ENCODE results near the gene NGF. TPM values are rescaled to one million over a fixed set of nuclear protein-coding genes. Genes with fewer than 3 reads are reported as not detected.
"Not testable (repeated sequence)": the region's sequence is repeated elsewhere in the genome, so short reads cannot be mapped to it uniquely, and the experiment has no call there.

NGF gene
- total RNA-seq (0.14 and 0.48 TPM in 2 replicates), polyA plus RNA-seq (1.00 TPM in 1 of 2 replicates, not detected in the other)

DNA sequence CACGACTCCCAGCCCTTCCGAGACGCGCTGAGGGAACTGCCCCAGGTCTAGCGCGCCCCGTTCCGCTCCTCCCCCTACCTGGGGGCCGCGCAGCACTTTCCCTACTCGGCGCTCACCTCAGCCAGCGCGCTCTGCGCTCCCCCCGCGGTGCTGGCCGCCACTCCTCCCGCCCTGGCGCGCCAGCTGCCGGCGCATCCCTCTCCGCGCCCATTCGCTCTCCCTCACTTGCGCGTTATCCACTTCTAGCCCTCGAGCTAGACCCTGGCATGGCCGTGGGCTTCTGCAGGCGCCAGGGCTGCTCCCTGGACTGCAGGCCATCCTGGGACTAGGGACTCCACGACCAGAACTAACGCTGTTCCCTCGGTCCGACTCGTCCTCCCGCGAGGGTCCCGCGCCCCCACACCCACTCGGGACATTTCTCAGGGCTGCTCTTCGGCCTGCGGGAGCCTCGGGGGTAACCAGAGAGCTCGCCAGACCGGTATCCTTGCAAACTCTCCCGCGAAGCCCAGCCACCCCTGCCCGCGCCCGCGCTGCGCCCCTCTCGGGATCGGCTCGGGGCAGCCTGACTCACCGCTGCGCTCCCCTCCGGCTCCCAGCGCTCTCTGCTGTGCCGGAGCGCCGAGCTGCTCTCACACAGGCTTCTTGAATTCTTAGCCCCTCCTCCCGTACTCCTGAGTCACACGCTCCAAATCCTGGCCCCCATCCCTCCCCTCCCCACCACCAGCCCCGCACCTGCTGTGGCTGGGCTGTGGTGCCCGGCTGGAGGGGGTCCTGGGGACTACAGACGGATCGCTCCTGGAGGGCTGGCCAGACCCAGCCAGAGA lies at the start of gene NGF:
NGF (minus strand) TSS at position 617 of the 824 bp plus-strand sequence. CDS start 51,454 bp downstream, outside the sequence.
- TF ChIP-seq, protein P1, sequence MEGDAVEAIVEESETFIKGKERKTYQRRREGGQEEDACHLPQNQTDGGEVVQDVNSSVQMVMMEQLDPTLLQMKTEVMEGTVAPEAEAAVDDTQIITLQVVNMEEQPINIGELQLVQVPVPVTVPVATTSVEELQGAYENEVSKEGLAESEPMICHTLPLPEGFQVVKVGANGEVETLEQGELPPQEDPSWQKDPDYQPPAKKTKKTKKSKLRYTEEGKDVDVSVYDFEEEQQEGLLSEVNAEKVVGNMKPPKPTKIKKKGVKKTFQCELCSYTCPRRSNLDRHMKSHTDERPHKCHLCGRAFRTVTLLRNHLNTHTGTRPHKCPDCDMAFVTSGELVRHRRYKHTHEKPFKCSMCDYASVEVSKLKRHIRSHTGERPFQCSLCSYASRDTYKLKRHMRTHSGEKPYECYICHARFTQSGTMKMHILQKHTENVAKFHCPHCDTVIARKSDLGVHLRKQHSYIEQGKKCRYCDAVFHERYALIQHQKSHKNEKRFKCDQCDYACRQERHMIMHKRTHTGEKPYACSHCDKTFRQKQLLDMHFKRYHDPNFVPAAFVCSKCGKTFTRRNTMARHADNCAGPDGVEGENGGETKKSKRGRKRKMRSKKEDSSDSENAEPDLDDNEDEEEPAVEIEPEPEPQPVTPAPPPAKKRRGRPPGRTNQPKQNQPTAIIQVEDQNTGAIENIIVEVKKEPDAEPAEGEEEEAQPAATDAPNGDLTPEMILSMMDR (IDR thresholded peaks at IDR 0.05; ENCODE audit: low read depth, low read length) = no peak

DNA sequence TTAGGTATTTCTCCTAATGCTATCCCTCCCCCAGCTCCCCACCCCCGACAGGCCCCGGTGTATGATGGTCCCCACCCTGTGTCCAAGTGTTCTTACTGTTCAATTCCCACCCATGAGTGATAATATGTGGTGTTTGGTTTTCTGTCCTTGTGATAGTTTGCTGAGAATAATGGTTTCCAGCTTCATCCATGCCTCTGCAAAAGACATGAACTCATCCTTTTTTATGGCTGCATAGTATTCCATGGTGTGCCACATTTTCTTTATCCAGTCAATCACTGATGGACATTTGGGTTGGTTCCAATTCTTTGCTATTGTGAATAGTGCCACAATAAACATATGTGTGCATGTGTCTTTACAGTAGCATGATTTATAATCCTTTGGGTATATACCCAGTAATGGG lies 45.4 kb upstream of the NGF start:
- not testable (repeated sequence) for H3K4me1 ChIP-seq (ENCODE audit: low read depth); H3K4me3 ChIP-seq; H3K36me3 ChIP-seq; DNase-seq (ENCODE audit: low read depth in 1 of 2, low spot score in 1 of 2); H3K27me3 ChIP-seq; H3K9me3 ChIP-seq (ENCODE audit: low read depth); H3K27ac ChIP-seq

More for the DNA sequence above, at the start of gene NGF:
- Histone ChIP-seq H3K36me3 (no peaks in the 10 kb centered on the region), H3K4me1 (ENCODE audit: low read depth) (peaks cover 16% of the 10 kb centered on the region), H3K4me3 (peak within 1 kb of the TSS; percentile 34), H3K27me3 (peaks cover 33% of the 10 kb centered on the region), H3K9me3 (ENCODE audit: low read depth) (no peaks in the 10 kb centered on the region), H3K27ac (no peak within 1 kb of the TSS)
- DNase-seq (ENCODE audit: low read depth in 1 of 2, low spot score in 1 of 2) = peak; percentile 61 to 63

DNA sequence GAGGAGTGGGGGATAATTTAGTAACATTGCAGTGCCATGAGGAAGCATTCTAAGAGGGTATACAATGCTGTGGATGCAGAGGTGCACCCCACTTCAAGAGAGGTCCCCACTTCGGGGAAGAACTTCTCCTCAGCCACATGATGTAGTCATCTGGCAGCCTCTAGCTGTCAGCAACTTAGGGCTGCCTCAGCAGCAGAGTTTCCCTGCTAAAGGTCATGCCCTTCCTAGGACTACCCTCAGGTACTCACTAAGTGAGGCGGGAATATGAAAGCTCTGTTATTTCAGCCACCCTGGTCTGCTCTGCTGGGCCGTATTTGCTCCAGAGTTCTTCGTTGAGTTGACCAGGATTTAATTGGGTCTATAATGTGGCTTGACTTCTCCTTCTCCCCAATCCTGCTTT lies 41.9 kb upstream of the NGF start:
- Histone ChIP-seq H3K27ac (no peak overlapping the region), H3K4me1 (ENCODE audit: low read depth) (no peaks in the 10 kb centered on the region), H3K9me3 (ENCODE audit: low read depth) (no peaks in the 10 kb centered on the region), H3K4me3 (no peak overlapping the region), H3K36me3 (no peaks in the 10 kb centered on the region), H3K27me3 (no peaks in the 10 kb centered on the region)
- TF ChIP-seq, protein P1 (IDR thresholded peaks at IDR 0.05; ENCODE audit: low read depth, low read length) = no peak
- DNase-seq (ENCODE audit: low read depth in 1 of 2, low spot score in 1 of 2) = peak in 1 of 2 donors; percentile 6

DNA sequence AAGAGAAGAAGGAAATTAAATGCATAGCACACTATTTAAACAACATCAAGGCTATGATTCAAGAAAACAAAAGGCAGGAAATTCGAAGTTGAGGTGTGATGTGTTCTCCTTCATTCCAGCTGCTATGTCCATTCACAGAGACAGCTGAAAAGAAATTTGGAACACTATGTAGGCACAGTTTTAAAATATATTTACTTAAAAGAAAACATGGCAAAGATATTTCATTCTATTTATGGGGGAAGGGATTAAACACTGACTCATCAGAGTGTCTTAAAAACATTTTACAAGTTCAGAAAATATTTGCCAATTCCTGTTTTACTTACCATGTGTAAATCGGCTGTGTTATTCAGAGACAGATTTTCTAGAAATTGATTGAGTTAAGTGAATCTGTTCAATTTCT lies 39.4 kb upstream of the NGF start:
- no peaks in the 10 kb centered on the region for H3K27me3 ChIP-seq
- no peak for DNase-seq (ENCODE audit: low read depth in 1 of 2, low spot score in 1 of 2)
- no peak overlapping the region for H3K4me3 ChIP-seq
- H3K36me3 ChIP-seq = no peaks in the 10 kb centered on the region
- no peaks in the 10 kb centered on the region for H3K9me3 ChIP-seq (ENCODE audit: low read depth)
- TF ChIP-seq, protein P1 (IDR thresholded peaks at IDR 0.05; ENCODE audit: low read depth, low read length) = no peak
- no peaks in the 10 kb centered on the region for H3K4me1 ChIP-seq (ENCODE audit: low read depth)
- H3K27ac ChIP-seq = no peak overlapping the region

DNA sequence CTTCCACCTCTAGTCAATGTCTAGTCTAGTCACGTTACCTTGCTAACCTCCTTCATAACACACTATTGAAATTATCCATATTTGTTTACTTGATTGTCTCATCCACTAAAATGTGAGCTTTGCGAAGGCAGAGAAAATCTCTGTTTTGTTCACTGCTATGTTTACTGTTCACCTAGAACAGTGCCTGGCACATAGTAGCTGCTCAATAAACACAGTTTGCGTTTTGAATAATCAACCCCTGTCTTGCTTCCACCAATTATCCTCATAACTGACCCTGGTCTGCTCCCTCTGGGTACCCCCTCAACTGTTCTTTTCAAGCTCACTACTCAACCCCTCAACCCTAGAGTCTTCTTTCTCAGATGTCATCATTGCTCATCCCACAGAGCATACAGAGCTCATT lies 36.5 kb upstream of the NGF start:
- H3K9me3 ChIP-seq (ENCODE audit: low read depth) = no peaks in the 10 kb centered on the region
- H3K4me1 ChIP-seq (ENCODE audit: low read depth) = no peaks in the 10 kb centered on the region
- no peaks in the 10 kb centered on the region for H3K36me3 ChIP-seq
- no peak overlapping the region for H3K4me3 ChIP-seq
- no peaks in the 10 kb centered on the region for H3K27me3 ChIP-seq
- TF ChIP-seq, protein P1 (IDR thresholded peaks at IDR 0.05; ENCODE audit: low read depth, low read length) = no peak
- DNase-seq (ENCODE audit: low read depth in 1 of 2, low spot score in 1 of 2) = no peak
- H3K27ac ChIP-seq = no peak overlapping the region

DNA sequence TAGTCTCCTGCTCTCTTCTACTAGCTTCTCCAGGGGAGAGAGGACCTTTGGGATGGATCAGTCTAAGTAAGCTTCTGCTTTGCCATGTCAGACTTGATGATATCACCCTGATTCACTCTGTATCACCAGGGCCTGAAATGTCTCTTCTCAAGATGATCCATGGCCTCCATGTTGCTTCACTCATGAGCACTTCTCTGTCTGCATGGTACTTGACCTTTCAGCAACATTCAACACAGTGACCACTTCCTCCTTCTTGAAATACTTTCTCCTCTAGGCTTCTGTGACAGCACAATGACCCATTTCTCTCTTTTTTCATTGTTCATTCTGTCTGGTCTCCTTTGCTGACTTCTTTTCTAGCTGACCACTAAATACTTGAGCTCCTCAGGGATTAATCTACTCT lies 35.3 kb upstream of the NGF start:
- TF ChIP-seq, protein P1 (IDR thresholded peaks at IDR 0.05; ENCODE audit: low read depth, low read length) = no peak
- Histone ChIP-seq H3K9me3 (ENCODE audit: low read depth) (no peaks in the 10 kb centered on the region), H3K36me3 (no peaks in the 10 kb centered on the region), H3K27me3 (no peaks in the 10 kb centered on the region), H3K4me3 (no peak overlapping the region), H3K27ac (no peak overlapping the region), H3K4me1 (ENCODE audit: low read depth) (peaks cover 4% of the 10 kb centered on the region)
- DNase-seq (ENCODE audit: low read depth in 1 of 2, low spot score in 1 of 2) = peak in 1 of 2 donors; percentile 43

Data from cardiac muscle cell (in vitro differentiated cells and primary cell).